H1 (cell line): ENCODE results near the gene FAIM2. TPM values are rescaled to one million over a fixed set of nuclear protein-coding genes. Genes with fewer than 3 reads are reported as not detected.

Experiments
- CTCF ChIA-PET: fragments of 300-600 bp; sonication (Branson Sonifier 250); formaldehyde crosslinking; loops from one replicate; lab custom pipeline; 2021; ENCODE audit not compliant: partially characterized antibody; lab: Charles Lee
- POLR2A ChIA-PET: fragments of 300-600 bp; sonication (Branson Sonifier 250); formaldehyde crosslinking; loops from one replicate; lab custom pipeline; 2021; ENCODE audit warnings: inconsistent platforms; ENCODE audit not compliant: partially characterized antibody; lab: Charles Lee
- DNase-seq, 2 experiments: peaks; one replicate each; pipeline versions ENCODE4 v3.0.0 to v3.0.0-alpha.2; 2010 to 2022; ENCODE audit warnings: low spot score in 2 of 2, low read depth in 1 of 2, mixed read lengths in 1 of 2
- FAIRE-seq: peaks from 2 replicates; lab custom pipeline; 2011; peaks lifted over from hg19 to GRCh38; lab: Jason Lieb, UNC
- H2AFZ ChIP-seq: 2 replicates; pipeline ENCODE4 v1.8.1; 2012; ENCODE audit warnings: low read length, inconsistent platforms
- H2AK5ac ChIP-seq: 2 replicates; pipeline ENCODE4 v1.6.1; 2013; ENCODE audit warnings: low read depth, low read length
- H2BK120ac ChIP-seq: replicated peaks from 2 replicates; pipeline ENCODE3; 2013; ENCODE audit warnings: low read depth, low read length, inconsistent platforms
- H2BK12ac ChIP-seq: 2 replicates; pipeline ENCODE4 v1.6.1; 2013; ENCODE audit warnings: low read depth, low read length
- H2BK15ac ChIP-seq: 2 replicates; pipeline ENCODE4 v1.6.1; 2013; ENCODE audit warnings: low read length
- H2BK20ac ChIP-seq: 2 replicates; pipeline ENCODE4 v1.6.1; 2013; ENCODE audit warnings: low read length
- H2BK5ac ChIP-seq: 2 replicates; pipeline ENCODE4 v1.6.1; 2013; ENCODE audit warnings: low read depth, low read length
- H3K14ac ChIP-seq: 2 replicates; pipeline ENCODE4 v1.6.1; 2013; ENCODE audit warnings: inconsistent platforms; ENCODE audit not compliant: insufficient read length
- H3K18ac ChIP-seq: 2 replicates; pipeline ENCODE4 v1.6.1; 2013; ENCODE audit warnings: low read length; ENCODE audit errors: extremely low read depth
- H3K23ac ChIP-seq: 2 replicates; pipeline ENCODE4 v1.6.1; 2013; ENCODE audit warnings: inconsistent platforms; ENCODE audit not compliant: insufficient read length
- H3K23me2 ChIP-seq: 2 replicates; pipeline ENCODE4 v1.6.1; 2013; ENCODE audit warnings: low read depth, low read length
- H3K27ac ChIP-seq: 2 replicates; pipeline ENCODE4 v1.6.1; 2011; ENCODE audit warnings: low read depth, low read length, inconsistent platforms
- H3K27me3 ChIP-seq, 4 experiments: replicated peaks in 1 of 4; 1 replicate in 1 of 4; 2 replicates in 3 of 4; pipeline versions ENCODE4 v1.6.1 to v1.8.1; 2011 to 2013; ENCODE audit warnings: low read length in 3 of 4, mild to moderate bottlenecking in 3 of 4, inconsistent platforms in 2 of 4, mixed read lengths in 2 of 4, moderate library complexity in 1 of 4; ENCODE audit not compliant: control insufficient read depth in 3 of 4, insufficient read depth in 3 of 4; ENCODE audit errors: extremely low read depth in 1 of 4
- H3K36me3 ChIP-seq, 4 experiments: 2 replicates each; pipeline versions ENCODE4 v1.6.1 to v1.8.1; 2011 to 2013; ENCODE audit warnings: mild to moderate bottlenecking in 4 of 4, low read length in 3 of 4, moderate library complexity in 2 of 4, control low read depth in 1 of 4, inconsistent platforms in 1 of 4; ENCODE audit not compliant: insufficient read depth in 4 of 4, control insufficient read depth in 2 of 4
- H3K4ac ChIP-seq: replicated peaks from 2 replicates; pipeline ENCODE3; 2013; ENCODE audit warnings: low read length, low read depth, mixed read lengths, inconsistent platforms; ENCODE audit not compliant: insufficient read length
- H3K4me1 ChIP-seq, 4 experiments: replicated peaks in 1 of 4; 1 replicate in 1 of 4; 2 replicates in 3 of 4; pipeline versions ENCODE4 v1.6.1 to v1.8.1; 2011 to 2013; ENCODE audit warnings: low read length in 3 of 4, inconsistent platforms in 2 of 4, mixed read lengths in 1 of 4; ENCODE audit not compliant: insufficient read depth in 4 of 4, control insufficient read depth in 3 of 4
- H3K4me2 ChIP-seq, 2 experiments: 2 replicates each; pipeline versions ENCODE4 v1.6.1 to v1.8.1; 2011 to 2013; ENCODE audit warnings: low read depth in 2 of 2, low read length in 2 of 2, control low read depth in 1 of 2, inconsistent platforms in 1 of 2, mild to moderate bottlenecking in 1 of 2; ENCODE audit not compliant: insufficient read depth in 1 of 2
- H3K4me3 ChIP-seq, 4 experiments: fragments of 200-600, 300-600 bp in 1 of 4; sonication (generic), shearing (Covaris generic), sonication (Bioruptor Twin) in 1 of 4; 2 replicates each; pipeline versions ENCODE4 v1.5.1 to v1.8.1; 2011 to 2016; ENCODE audit warnings: low read length in 4 of 4, low read depth in 3 of 4, control low read depth in 2 of 4, inconsistent platforms in 2 of 4, mild to moderate bottlenecking in 2 of 4, mixed read lengths in 1 of 4, moderate library complexity in 1 of 4; ENCODE audit not compliant: insufficient read depth in 2 of 4; ENCODE audit errors: extremely low read depth in 1 of 4
- H3K56ac ChIP-seq: replicated peaks from 2 replicates; pipeline ENCODE3; 2013; ENCODE audit warnings: low read depth, mild to moderate bottlenecking, mixed read lengths, low read length, inconsistent platforms; ENCODE audit not compliant: insufficient read length
- H3K79me1 ChIP-seq: 2 replicates; pipeline ENCODE4 v1.6.1; 2013; ENCODE audit warnings: low read depth, low read length, control low read depth
- H3K79me2 ChIP-seq, 2 experiments: 2 replicates each; pipeline versions ENCODE4 v1.6.1 to v1.8.1; 2012 to 2013; ENCODE audit warnings: low read length in 2 of 2, mild to moderate bottlenecking in 2 of 2, inconsistent platforms in 1 of 2; ENCODE audit not compliant: insufficient read depth in 2 of 2, control insufficient read depth in 1 of 2
- H3K9ac ChIP-seq, 4 experiments: replicated peaks in 1 of 4; 1 replicate in 1 of 4; 2 replicates in 3 of 4; pipeline versions ENCODE4 v1.6.1 to v1.8.1; 2011 to 2013; ENCODE audit warnings: low read depth in 3 of 4, low read length in 3 of 4, control low read depth in 2 of 4, mild to moderate bottlenecking in 2 of 4, moderate library complexity in 2 of 4, inconsistent platforms in 1 of 4; ENCODE audit errors: extremely low read depth in 1 of 4
- H3K9me3 ChIP-seq, 2 experiments: 2 replicates each; pipeline versions ENCODE4 v1.6.1 to v1.8.1; 2012 to 2013; ENCODE audit warnings: mild to moderate bottlenecking in 2 of 2, moderate library complexity in 2 of 2, control low read depth in 1 of 2, inconsistent platforms in 1 of 2, low read depth in 1 of 2, low read length in 1 of 2, mixed read lengths in 1 of 2; ENCODE audit not compliant: insufficient read depth in 2 of 2
- H4K20me1 ChIP-seq, 2 experiments: replicated peaks in 1 of 2; 2 replicates each; pipeline versions ENCODE3 to v1.8.1; 2011 to 2013; ENCODE audit warnings: inconsistent platforms in 2 of 2, low read length in 2 of 2, mild to moderate bottlenecking in 1 of 2; ENCODE audit not compliant: insufficient read depth in 2 of 2, control insufficient read depth in 1 of 2
- H4K5ac ChIP-seq: 2 replicates; pipeline ENCODE4 v1.6.1; 2013; ENCODE audit warnings: low read length, low read depth, mixed read lengths, inconsistent platforms; ENCODE audit not compliant: insufficient read length
- H4K8ac ChIP-seq: 2 replicates; pipeline ENCODE4 v1.8.0; 2013; ENCODE audit warnings: mild to moderate bottlenecking, moderate library complexity, low read length, inconsistent platforms; ENCODE audit not compliant: insufficient read depth; ENCODE audit errors: extremely low read depth
- H4K91ac ChIP-seq: replicated peaks from 2 replicates; pipeline ENCODE3; 2013; ENCODE audit warnings: low read length, mixed read lengths, inconsistent platforms; ENCODE audit not compliant: insufficient read length
- BACH1 ChIP-seq: IDR thresholded peaks from 2 replicates; pipeline ENCODE4 v1.6.1; 2012; ENCODE audit warnings: low read length, improper control_type of control experiment
- WGBS, 2 experiments: shearing (Covaris generic) in 1 of 2; methylation state at CpG; one replicate each; pipeline versions ENCODE4 v1.1.6 to v1.1.7; 2013 to 2015; ENCODE audit warnings: low lambda C conversion rate in 2 of 2, mixed read lengths in 2 of 2, inconsistent platforms in 1 of 2, low coverage in 1 of 2, missing lambda C conversion rate in 1 of 2; ENCODE audit not compliant: insufficient replicate concordance in 2 of 2, insufficient coverage in 1 of 2, insufficient read length in 1 of 2; ENCODE audit errors: extremely low coverage in 1 of 2, missing lambda C conversion rate in 1 of 2; 5-methylcytosine and 5-hydroxymethylcytosine counted together
- polyA plus RNA-seq, 7 experiments: library from polyadenylated mRNA; depleted of rRNA in 3 of 7; stranded (reverse) in 5 of 7; unstranded in 2 of 7; fragments of >200 nt in 5 of 7; fragments of 200-250 nt in 2 of 7; gene quantifications; 1 replicate in 5 of 7; 2 replicates in 1 of 7; 4 replicates in 1 of 7; pipeline versions ENCODE4 v1.2.1 to v1.2.3, GENCODE V29; 2011 to 2013; ENCODE audit warnings: missing spikeins in 2 of 7, mixed read lengths in 2 of 7
- total RNA-seq: library from RNA; stranded (reverse); fragmentation: NEBNext Ultra II Directional; extraction: Animal tissue kit (Norgen Biotek cat#: 25700); gene quantifications from 2 replicates; pipeline ENCODE4 v1.2.1, GENCODE V29; 2021

Gene FAIM2
- total and polyA plus RNA-seq, 2 of the 8 experiments (the other 6 are each of a cell fraction or from before 2014, with no cell fraction given), result 0.89 to 1.3 TPM

DNA sequence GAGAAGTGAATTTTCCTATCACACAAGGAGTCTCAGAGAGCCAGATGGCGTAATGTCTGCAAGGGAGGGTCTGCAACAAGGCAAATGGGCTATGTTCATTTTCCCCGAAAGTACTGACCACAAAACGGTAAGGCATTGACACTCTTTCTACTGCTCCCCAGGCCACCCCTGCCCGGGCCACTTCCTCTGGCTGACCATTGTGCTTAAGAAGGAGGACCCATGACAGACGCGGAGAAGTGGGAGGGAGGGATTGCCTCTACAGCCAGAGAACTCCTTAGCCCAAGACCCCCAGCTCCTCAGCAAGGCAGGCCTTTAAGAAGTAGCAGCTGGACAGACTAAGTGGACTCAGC lies 76.7 kb downstream of the FAIM2 start:
- Histone ChIP-seq H2BK15ac (no peak overlapping the region), H3K79me1 (peaks cover 17% of the 10 kb centered on the region; the same call in 1 of the 2 replicates), H3K36me3 (peaks cover 0 to 2% (median 0%) of the 10 kb centered on the region in 4 experiments; a peak in 2 of 8 replicates), H3K79me2 (peaks cover 8 to 43% of the 10 kb centered on the region in 2 experiments; a peak in 3 of 4 replicates), H3K4me3 (peak overlapping the region; percentile 75 to 90 (median 82)), H2AFZ (no peak overlapping the region), H3K4me1 (peaks cover 4 to 27% (median 18%) of the 10 kb centered on the region in 4 experiments), H2BK12ac (peak overlapping the region; percentile 76; the same call in 1 of the 2 replicates), H4K20me1 (peaks cover 15 to 21% of the 10 kb centered on the region in 2 experiments), H2AK5ac (peak overlapping the region; percentile 54; the same call in 1 of the 2 replicates), H2BK20ac (0 out of 2 replicates have a peak overlapping the region, but pooled peaks have one; percentile 13), H3K18ac (peak overlapping the region; percentile 62; the same call in 1 of the 2 replicates), H3K27me3 (no peaks in the 10 kb centered on the region), H3K4ac (no peak overlapping the region), H4K5ac (no peak overlapping the region), H3K23ac (no peak overlapping the region), H2BK120ac (no peak overlapping the region), H2BK5ac (peak overlapping the region; percentile 84; the same call in 1 of the 2 replicates), H3K14ac (no peak overlapping the region), H4K91ac (no peak overlapping the region), H4K8ac (no peak overlapping the region), H3K4me2 (peak overlapping the region; percentile 81 to 96), H3K56ac (no peak overlapping the region), H3K27ac (no peak overlapping the region), H3K9ac (peak overlapping the region in 3 of 4 experiments; percentile 57 to 71 (median 66); a peak in 4 of 7 replicates), H3K9me3 (no peaks in the 10 kb centered on the region), H3K23me2 (peaks cover 13% of the 10 kb centered on the region)
- ChIA-PET CTCF (interaction anchor here (1.1 to 6.0 kb wide), 11 partner anchors 12 to 140 kb away, joined by 3 to 30 read pairs (median 5); no protein-coding TSS in a partner anchor), POLR2A (interaction anchor here (0.6 to 5.6 kb wide), 16 partner anchors 9 to 129 kb away, joined by 3 to 59 read pairs (median 5); partner anchors contain the start of genes BCDIN3D, FMNL3 and TMBIM6)
- DNase-seq (no peak), FAIRE-seq (no peak)
- WGBS, 2 experiments, result 61% methylated on average over 6 of the region's 6 CpGs; no CpG with 5 or more reads in 1 of the 2 experiments
- TF ChIP-seq BACH1, result no peak
